ENCODE results near the gene RALGAPA2.

GRCh38 chr20:20359628-20360027, 352.8 kb downstream of the RALGAPA2 start:
- no peak for TF ChIP-seq EZH2 (IDR thresholded peaks at IDR 0.05; ENCODE audit: low read length, missing control alignments)
- no peak for TF ChIP-seq CTCF (conservative IDR thresholded peaks at IDR 0.05 in 1 of 2, IDR thresholded peaks at IDR 0.05 in 1 of 2; ENCODE audit: low read depth in 1 of 2, low read length in 2 of 2)
